Cardiac fibroblast (primary cell): ENCODE measurements around the gene CTXN2.

ENCODE experiments used
- DNase-seq, 2 donors: peaks; one replicate each; pipeline versions ENCODE4 v3.0.0 to v3.0.0-alpha.2; 2010; ENCODE audit warnings: low read depth in 2 of 2
- H3K4me3 ChIP-seq, 2 donors: replicated peaks in 1 of 2; 1 replicate in 1 of 2; 2 replicates in 1 of 2; pipeline ENCODE4 v1.5.1; 2011; ENCODE audit warnings: low read depth in 2 of 2, low read length in 2 of 2, mild to moderate bottlenecking in 2 of 2, moderate library complexity in 1 of 2
- TF ChIP-seq, protein P1 (sequence below): IDR thresholded peaks from one replicate; pipeline ENCODE4 v1.5.1; 2011; ENCODE audit warnings: low read depth, mild to moderate bottlenecking, low read length, inconsistent platforms

The CTXN2 gene

DNA sequence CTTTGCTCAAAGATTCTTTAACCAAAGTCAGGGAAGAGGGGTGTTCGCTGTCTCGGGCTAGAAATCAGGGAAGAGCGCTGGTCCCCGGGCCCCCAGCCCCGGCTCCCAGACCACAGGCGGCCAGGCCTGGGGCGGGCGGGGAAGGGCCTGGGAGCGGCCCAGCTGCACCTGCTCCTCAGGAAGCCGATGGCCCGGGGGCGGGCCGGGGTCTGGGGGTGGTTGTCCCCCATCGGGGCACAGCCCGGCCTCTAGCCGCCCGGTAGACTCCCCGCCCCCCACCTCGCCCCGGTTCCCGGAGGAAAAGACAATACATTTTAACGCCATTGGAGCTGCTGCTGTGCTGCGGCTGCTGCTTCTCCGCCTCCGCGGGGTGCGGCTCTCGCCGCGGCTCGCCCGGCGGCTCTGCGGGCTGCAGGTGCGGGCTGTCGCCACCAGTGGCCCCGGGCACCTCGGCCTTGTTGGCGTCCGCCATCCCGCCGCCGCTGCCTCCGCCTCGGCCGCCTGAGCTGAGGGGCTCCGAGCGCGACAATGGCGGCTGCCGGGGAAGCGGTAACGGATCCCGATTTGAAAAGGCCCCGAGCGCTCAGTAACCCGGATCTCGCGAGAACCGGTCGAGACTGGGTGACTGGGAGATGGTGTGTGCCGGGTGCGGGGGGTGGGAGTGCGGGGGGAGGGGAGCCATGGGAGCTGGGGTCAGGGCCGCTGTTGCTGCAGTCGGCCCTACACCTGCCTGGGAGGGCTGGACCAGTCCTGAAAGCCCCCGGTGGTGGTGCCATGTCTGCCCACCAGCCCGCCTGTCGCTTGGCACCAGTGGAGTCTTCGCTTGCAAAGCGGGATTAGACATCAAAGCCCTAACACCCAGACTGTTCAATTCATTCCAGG lies 13.5 kb upstream of the CTXN2 start, which contains the start of gene MYEF2:
TSS of gene MYEF2 (minus strand) at position 530 of the 882 bp plus-strand sequence. CDS start at position 472, 58 bp downstream.
- H3K4me3 ChIP-seq: peak within 1 kb of the TSS; percentile 32 to 52
- DNase-seq: peak; percentile 19 to 51
- TF ChIP-seq, protein P1, sequence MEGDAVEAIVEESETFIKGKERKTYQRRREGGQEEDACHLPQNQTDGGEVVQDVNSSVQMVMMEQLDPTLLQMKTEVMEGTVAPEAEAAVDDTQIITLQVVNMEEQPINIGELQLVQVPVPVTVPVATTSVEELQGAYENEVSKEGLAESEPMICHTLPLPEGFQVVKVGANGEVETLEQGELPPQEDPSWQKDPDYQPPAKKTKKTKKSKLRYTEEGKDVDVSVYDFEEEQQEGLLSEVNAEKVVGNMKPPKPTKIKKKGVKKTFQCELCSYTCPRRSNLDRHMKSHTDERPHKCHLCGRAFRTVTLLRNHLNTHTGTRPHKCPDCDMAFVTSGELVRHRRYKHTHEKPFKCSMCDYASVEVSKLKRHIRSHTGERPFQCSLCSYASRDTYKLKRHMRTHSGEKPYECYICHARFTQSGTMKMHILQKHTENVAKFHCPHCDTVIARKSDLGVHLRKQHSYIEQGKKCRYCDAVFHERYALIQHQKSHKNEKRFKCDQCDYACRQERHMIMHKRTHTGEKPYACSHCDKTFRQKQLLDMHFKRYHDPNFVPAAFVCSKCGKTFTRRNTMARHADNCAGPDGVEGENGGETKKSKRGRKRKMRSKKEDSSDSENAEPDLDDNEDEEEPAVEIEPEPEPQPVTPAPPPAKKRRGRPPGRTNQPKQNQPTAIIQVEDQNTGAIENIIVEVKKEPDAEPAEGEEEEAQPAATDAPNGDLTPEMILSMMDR: no peak

DNA sequence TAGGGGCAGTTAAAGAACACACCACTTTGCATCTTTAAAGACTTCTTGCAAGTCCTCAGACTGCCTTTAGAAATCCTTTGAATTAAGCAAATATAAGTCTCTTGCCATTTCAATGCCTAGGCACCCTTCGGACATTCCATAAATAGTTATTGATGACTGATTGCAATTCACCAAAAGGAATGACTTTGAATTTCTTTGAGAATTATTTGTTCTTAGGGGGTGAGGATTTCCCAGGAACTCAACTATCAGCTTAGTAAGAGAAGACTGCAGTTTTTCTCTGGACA lies 12.9 kb upstream of the CTXN2 start:
- TF ChIP-seq, protein P1: no peak
- H3K4me3 ChIP-seq: no peak overlapping the region
- no peak for DNase-seq

DNA sequence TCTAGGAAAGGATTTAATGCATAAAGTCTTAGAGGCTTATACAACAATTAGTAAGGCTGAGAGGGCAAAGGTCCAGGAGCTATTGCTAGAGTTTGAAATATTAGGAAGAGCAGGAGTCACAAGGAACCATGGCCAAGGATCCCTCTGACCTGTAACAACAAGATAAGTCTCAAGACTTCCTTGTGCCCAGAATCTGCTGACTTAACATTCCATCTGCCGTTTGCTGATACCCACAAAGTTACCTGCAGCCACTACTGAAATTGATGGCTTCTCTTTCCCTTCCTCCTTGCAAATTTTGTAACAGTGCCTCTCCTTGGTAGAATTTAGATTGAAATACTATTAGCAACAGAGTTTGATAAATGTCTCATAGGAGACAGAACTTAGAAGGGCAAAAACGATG lies 8.7 kb upstream of the CTXN2 start:
- TF ChIP-seq, protein P1: no peak
- H3K4me3 ChIP-seq: no peak overlapping the region
- DNase-seq: no peak

DNA sequence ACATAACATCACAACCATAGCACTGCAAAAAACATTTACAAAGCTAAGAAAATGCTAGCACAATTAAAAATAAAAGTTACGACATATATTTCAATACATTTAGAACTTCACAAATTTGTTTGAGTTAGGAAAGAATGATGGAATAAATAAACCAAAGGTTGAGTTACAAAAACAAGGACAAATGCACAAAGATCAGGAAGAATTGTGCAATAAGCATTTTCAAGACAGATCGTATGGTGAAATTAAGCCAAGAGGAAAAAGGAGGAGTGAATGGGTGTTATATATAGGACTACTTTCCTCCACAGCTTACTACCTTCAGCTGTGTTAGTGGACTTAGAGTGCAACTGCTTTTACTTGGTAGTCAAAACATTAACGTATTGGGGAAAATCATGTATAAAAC lies 5.9 kb upstream of the CTXN2 start:
- DNase-seq: no peak
- H3K4me3 ChIP-seq: no peak overlapping the region
- TF ChIP-seq, protein P1: no peak

DNA sequence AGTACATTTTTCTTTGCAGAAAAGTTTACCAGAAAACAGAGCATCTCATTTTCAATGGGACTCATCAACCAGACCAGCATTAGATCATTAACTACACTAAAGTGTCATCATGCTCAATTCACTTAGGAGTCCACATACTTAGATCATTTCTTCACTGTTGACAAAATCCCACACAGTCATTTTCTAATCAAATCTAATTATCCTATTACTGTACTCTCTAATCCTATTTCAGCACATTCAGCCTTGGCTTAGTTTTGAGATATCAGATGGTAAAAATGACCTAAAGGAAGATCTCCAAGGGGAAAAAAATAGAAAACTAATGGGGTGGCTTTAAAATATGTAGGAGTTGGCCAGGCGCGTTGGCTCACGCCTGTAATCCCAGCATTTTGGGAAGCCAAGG lies 5.2 kb upstream of the CTXN2 start:
- no peak for DNase-seq
- TF ChIP-seq, protein P1: no peak
- H3K4me3 ChIP-seq: no peak overlapping the region

DNA sequence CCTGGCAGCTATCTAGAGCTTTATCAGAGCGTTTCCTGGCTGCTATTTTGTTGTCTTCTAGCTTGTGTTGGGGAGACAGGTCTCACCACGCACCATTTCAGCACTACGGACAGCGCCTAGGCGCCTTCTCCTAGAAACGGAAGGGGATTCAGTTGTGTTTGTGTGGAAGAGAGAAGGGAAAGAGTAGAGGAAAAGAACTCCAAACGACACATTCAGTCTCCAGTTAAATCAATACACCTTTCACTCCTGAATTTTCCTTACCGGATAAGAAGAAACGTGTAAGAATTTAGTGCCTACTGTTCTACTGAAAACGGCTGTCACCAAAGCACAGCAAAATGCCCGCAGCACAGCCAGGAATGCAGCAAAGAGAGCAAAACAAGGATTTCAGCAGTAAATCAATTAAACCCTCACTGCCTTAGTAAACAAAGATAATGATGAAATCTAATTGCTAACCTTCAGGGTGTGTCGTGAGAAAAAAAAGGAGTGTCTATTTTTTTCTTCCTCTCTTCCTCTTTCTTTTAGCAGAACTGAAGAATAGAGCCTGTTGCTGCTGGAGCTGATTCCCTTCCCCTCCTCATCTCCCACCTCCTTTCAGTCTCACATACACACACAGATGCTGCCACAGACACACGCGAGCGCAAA lies 412 bp upstream of the CTXN2 start:
- DNase-seq: peak; percentile 64 to 71
- TF ChIP-seq, protein P1: no peak
- no peak overlapping the region for H3K4me3 ChIP-seq
